ENCODE measurements around the gene NUTM1. TPM values are rescaled to one million over a fixed set of nuclear protein-coding genes. Genes with fewer than 3 reads are reported as not detected.

Gene NUTM1
- total and polyA plus RNA-seq, 2 experiments from 2014 or later = not detected

DNA sequence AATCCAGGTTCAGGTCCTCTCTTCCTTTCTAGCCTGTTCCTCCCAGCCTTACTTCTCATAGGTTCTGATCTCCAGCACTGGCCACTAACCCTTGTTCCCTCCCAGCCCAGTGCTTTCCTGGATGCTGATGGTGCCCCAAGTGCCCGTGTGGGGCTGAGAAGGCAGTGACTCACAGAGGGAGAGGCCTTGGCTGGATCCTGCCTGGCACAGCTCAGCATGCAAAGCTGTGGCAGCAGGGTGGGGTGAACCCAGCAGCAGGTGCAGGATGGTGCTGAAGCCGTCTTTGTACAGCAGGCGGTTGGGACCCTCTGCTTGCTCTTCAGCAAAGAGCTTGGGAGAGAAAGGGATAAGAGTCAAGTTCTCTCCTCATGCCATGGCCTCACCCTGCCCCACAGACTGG is 16.3 kb downstream of the NUTM1 start:
- Histone ChIP-seq H3K27me3 (replicated peaks; ENCODE audit: insufficient read depth) (no peaks in the 10 kb centered on the region), H3F3A (ENCODE audit: insufficient read depth) (no peaks in the 10 kb centered on the region), H2AFZ (no peak overlapping the region), H4K20me1 (ENCODE audit: insufficient read depth) (no peaks in the 10 kb centered on the region), H3K79me2 (ENCODE audit: insufficient read depth) (no peaks in the 10 kb centered on the region), H3K9ac (no peak overlapping the region), H3K9me3 (ENCODE audit: low read depth) (no peaks in the 10 kb centered on the region), H3K36me3 (ENCODE audit: low read depth) (no peaks in the 10 kb centered on the region), H3K9me2 (ENCODE audit: insufficient read depth) (no peaks in the 10 kb centered on the region), H3K4me3 (no peak overlapping the region), H3K27ac (no peak overlapping the region), H3K4me2 (ENCODE audit: unreplicated experiment) (no peak overlapping the region), H3K4me1 (ENCODE audit: insufficient read depth) (no peaks in the 10 kb centered on the region)
- no peak for TF ChIP-seq EZH2phosphoT487 (IDR thresholded peaks at IDR 0.05; ENCODE audit: insufficient read depth, low read depth)
- no peak for TF ChIP-seq EZH2 (IDR thresholded peaks at IDR 0.05; ENCODE audit: insufficient read depth, poor library complexity, severe bottlenecking)
- DNase-seq = peak; percentile 27
- in situ Hi-C loops (cut with MboI) = loop anchor here (25.0 kb wide), 3 partner anchors 153 to 247 kb away; partner anchors contain the start of genes EMC7, GOLGA8B and PGBD4
- 61 to 67% methylated on average over 3 of the region's 3 CpGs for WGBS, 2 experiments (ENCODE audit: low coverage in 1 of 2, low lambda C conversion rate in 2 of 2, missing lambda C conversion rate in 2 of 2)

DNA sequence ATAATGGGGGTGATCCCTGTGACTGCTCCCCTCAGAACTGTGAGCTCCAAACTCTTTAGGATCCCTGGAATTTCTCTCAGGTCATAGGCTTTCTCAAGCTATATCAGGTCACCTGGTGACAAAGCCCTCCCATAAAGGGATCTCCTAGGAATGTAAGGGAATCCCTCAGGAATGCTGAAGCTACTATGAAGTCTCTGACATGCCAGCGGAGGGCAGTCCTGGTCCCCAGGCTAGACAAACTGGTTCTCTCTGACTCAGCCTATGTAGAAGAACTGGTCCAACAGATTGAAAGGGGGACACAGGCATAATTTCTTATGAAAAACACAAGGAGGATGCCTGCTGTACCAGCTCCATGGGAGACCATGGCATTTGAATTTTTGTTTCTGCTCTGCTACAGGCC is 17.2 kb downstream of the NUTM1 start:
- 56 to 78% methylated on average over 1 of the region's 1 CpG for WGBS, 2 experiments (ENCODE audit: low coverage in 1 of 2, low lambda C conversion rate in 2 of 2, missing lambda C conversion rate in 2 of 2)
- in situ Hi-C loops (cut with MboI) = loop anchor here (25.0 kb wide), 3 partner anchors 152 to 248 kb away; partner anchors contain the start of genes EMC7, GOLGA8B and PGBD4
- TF ChIP-seq EZH2 (IDR thresholded peaks at IDR 0.05; ENCODE audit: insufficient read depth, poor library complexity, severe bottlenecking) (no peak), EZH2phosphoT487 (IDR thresholded peaks at IDR 0.05; ENCODE audit: insufficient read depth, low read depth) (no peak)

DNA sequence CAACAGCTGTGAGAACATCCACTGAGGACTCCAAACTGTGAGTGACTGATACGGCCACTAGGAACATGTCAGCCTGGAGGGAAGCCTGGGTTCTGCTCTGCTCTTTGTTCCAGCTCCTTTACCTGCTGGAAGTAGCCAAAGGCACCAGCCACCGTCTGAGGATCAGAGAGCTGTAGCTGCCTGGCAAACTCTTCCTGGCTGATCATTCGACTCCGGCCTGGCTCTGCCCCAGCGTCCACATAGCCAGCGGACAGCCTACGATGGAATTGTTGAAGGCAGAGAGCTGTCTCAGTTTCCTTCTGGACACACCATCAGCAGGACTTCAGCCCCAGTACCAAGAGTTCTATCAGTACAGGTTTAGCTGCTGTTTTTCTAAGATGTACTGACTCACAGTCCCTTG is 18.2 kb downstream of the NUTM1 start:
- Histone ChIP-seq H3F3A (ENCODE audit: insufficient read depth) (no peaks in the 10 kb centered on the region), H3K27ac (no peak overlapping the region), H3K9me2 (ENCODE audit: insufficient read depth) (no peaks in the 10 kb centered on the region), H3K79me2 (ENCODE audit: insufficient read depth) (peaks cover 15% of the 10 kb centered on the region), H3K4me1 (ENCODE audit: insufficient read depth) (no peaks in the 10 kb centered on the region; the same call in 1 of the 2 replicates), H3K4me2 (ENCODE audit: unreplicated experiment) (no peak overlapping the region), H2AFZ (no peak overlapping the region), H3K9ac (no peak overlapping the region), H3K4me3 (no peak overlapping the region), H3K9me3 (ENCODE audit: low read depth) (no peaks in the 10 kb centered on the region), H3K27me3 (replicated peaks; ENCODE audit: insufficient read depth) (no peaks in the 10 kb centered on the region), H4K20me1 (ENCODE audit: insufficient read depth) (no peaks in the 10 kb centered on the region), H3K36me3 (ENCODE audit: low read depth) (no peaks in the 10 kb centered on the region)
- DNase-seq = no peak
- 91 to 92% methylated on average over 7 of the region's 7 CpGs for WGBS, 2 experiments (ENCODE audit: low coverage in 1 of 2, low lambda C conversion rate in 2 of 2, missing lambda C conversion rate in 2 of 2)
- TF ChIP-seq EZH2 (IDR thresholded peaks at IDR 0.05; ENCODE audit: insufficient read depth, poor library complexity, severe bottlenecking) = no peak
- no peak for TF ChIP-seq EZH2phosphoT487 (IDR thresholded peaks at IDR 0.05; ENCODE audit: insufficient read depth, low read depth)
- in situ Hi-C loops (cut with MboI) = loop anchor here (25.0 kb wide), 3 partner anchors 151 to 249 kb away; partner anchors contain the start of genes EMC7, GOLGA8B and PGBD4

More for the DNA sequence above, 17.2 kb downstream of the NUTM1 start:
- Histone ChIP-seq H3K4me1 (ENCODE audit: insufficient read depth) (no peaks in the 10 kb centered on the region), H3K4me3 (no peak overlapping the region), H3K36me3 (ENCODE audit: low read depth) (no peaks in the 10 kb centered on the region), H2AFZ (no peak overlapping the region), H3K27ac (no peak overlapping the region), H4K20me1 (ENCODE audit: insufficient read depth) (no peaks in the 10 kb centered on the region), H3K9ac (no peak overlapping the region), H3K79me2 (ENCODE audit: insufficient read depth) (peaks cover 6% of the 10 kb centered on the region), H3K4me2 (ENCODE audit: unreplicated experiment) (no peak overlapping the region), H3K9me2 (ENCODE audit: insufficient read depth) (no peaks in the 10 kb centered on the region), H3F3A (ENCODE audit: insufficient read depth) (no peaks in the 10 kb centered on the region), H3K27me3 (replicated peaks; ENCODE audit: insufficient read depth) (no peaks in the 10 kb centered on the region), H3K9me3 (ENCODE audit: low read depth) (no peaks in the 10 kb centered on the region)
- no peak for DNase-seq

DNA sequence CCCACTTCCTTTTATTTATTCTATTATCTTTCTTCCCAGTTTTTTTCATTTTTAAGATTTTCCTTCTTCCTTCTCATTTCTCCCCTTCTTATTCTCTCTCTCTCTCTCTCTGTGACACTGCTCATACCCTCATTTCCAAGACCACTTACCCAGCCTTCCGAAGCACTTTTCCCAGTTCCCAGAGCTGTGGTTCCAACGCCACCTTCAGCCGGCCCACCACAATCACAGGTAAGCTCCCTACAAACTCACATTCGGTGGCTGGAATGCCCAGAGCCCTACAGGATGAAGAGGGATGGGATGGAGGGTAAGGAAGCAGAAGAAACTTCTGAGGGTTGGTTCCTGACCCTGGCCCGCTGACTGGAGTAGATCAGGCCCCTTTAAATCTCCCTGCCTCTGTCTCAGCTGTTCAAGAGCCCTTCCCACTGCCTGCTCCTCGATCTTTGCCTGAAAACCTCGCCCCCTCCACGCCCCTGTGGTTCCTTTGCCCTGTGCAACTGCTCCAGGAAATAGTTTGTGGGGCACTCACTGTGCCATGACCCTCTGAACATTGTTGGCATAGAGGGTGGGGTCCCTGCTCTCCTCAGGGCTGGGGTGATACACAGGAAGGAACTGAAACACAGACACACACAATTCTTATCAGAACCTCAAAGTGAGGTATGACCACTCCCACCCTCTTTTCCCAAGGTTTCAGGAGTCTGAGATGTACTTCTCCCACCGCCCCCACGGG is 19.1 kb downstream of the NUTM1 start:
- no peaks in the 10 kb centered on the region for H3K9me3 ChIP-seq (ENCODE audit: low read depth)
- no peak for DNase-seq
- no peaks in the 10 kb centered on the region for H4K20me1 ChIP-seq (ENCODE audit: insufficient read depth)
- H3K4me3 ChIP-seq = no peak overlapping the region
- no peak overlapping the region for H3K9ac ChIP-seq
- 83 to 86% methylated on average over 9 to 10 of the region's 10 CpGs for WGBS, 2 experiments (ENCODE audit: low coverage in 1 of 2, low lambda C conversion rate in 2 of 2, missing lambda C conversion rate in 2 of 2)
- H3K79me2 ChIP-seq (ENCODE audit: insufficient read depth) = peaks cover 15% of the 10 kb centered on the region
- H3F3A ChIP-seq (ENCODE audit: insufficient read depth) = no peaks in the 10 kb centered on the region
- no peaks in the 10 kb centered on the region; the same call in 1 of the 2 replicates for H3K4me1 ChIP-seq (ENCODE audit: insufficient read depth)
- H3K9me2 ChIP-seq (ENCODE audit: insufficient read depth) = no peaks in the 10 kb centered on the region
- H3K27ac ChIP-seq = no peak overlapping the region
- no peak for TF ChIP-seq EZH2 (IDR thresholded peaks at IDR 0.05; ENCODE audit: insufficient read depth, poor library complexity, severe bottlenecking)
- TF ChIP-seq EZH2phosphoT487 (IDR thresholded peaks at IDR 0.05; ENCODE audit: insufficient read depth, low read depth) = no peak
- H3K4me2 ChIP-seq (ENCODE audit: unreplicated experiment) = no peak overlapping the region
- in situ Hi-C loops (cut with MboI) = loop anchor here (25.0 kb wide), 3 partner anchors 150 to 250 kb away; partner anchors contain the start of genes EMC7, GOLGA8B and PGBD4
- H3K27me3 ChIP-seq (replicated peaks; ENCODE audit: insufficient read depth) = no peaks in the 10 kb centered on the region
- H2AFZ ChIP-seq = no peak overlapping the region
- no peaks in the 10 kb centered on the region for H3K36me3 ChIP-seq (ENCODE audit: low read depth)

All from GM23248 (cell line).